GM06990 (cell line): ENCODE results near the gene NEB.

ENCODE experiments used
- DNase-seq: peaks from one replicate; pipeline ENCODE4 v3.0.0-alpha.2; 2011; ENCODE audit not compliant: insufficient read length; ENCODE audit errors: extremely low read depth
- H3K27me3 ChIP-seq: replicated peaks from 2 replicates; pipeline ENCODE4 v1.6.0; 2011; ENCODE audit warnings: low read length; ENCODE audit not compliant: control insufficient read depth, insufficient read depth
- H3K36me3 ChIP-seq: 2 replicates; pipeline ENCODE4 v1.5.1; 2011; ENCODE audit warnings: low read length; ENCODE audit not compliant: control insufficient read depth, insufficient read depth
- H3K4me3 ChIP-seq: replicated peaks from 2 replicates; pipeline ENCODE4 v1.5.1; 2011; ENCODE audit warnings: low read depth, mild to moderate bottlenecking, control low read depth, low read length
- CTCF ChIP-seq: IDR thresholded peaks from 2 replicates; pipeline ENCODE4 v1.5.1; 2011; ENCODE audit warnings: low read length, control low read depth, mild to moderate bottlenecking, inconsistent platforms; ENCODE audit not compliant: insufficient read depth, poor library complexity, severe bottlenecking

The NEB gene

GRCh38 chr2:151688719-151689118, 45.6 kb downstream of the NEB start:
- TF ChIP-seq CTCF, result no peak
- DNase-seq, result no peak
- Histone ChIP-seq H3K27me3 (no peaks in the 10 kb centered on the region), H3K4me3 (no peak overlapping the region), H3K36me3 (no peaks in the 10 kb centered on the region)

- Histone ChIP-seq H3K4me3 (no peak overlapping the region), H3K36me3 (no peaks in the 10 kb centered on the region), H3K27me3 (no peaks in the 10 kb centered on the region)
- DNase-seq, result no peak
- TF ChIP-seq CTCF, result no peak
These were observed 51.7 kb downstream of the NEB start for GRCh38 chr2:151682459-151683003.

GRCh38 chr2:151681051-151681450, 53.2 kb downstream of the NEB start:
- Histone ChIP-seq H3K4me3 (no peak overlapping the region), H3K36me3 (no peaks in the 10 kb centered on the region), H3K27me3 (no peaks in the 10 kb centered on the region)
- no peak for DNase-seq
- TF ChIP-seq CTCF, result no peak

- no peak for DNase-seq
- no peak for TF ChIP-seq CTCF
- H3K36me3 ChIP-seq, result no peaks in the 10 kb centered on the region
- no peak overlapping the region for H3K4me3 ChIP-seq
- no peaks in the 10 kb centered on the region for H3K27me3 ChIP-seq
These were observed 54.3 kb downstream of the NEB start for GRCh38 chr2:151679994-151680393.

- no peak for DNase-seq
- Histone ChIP-seq H3K4me3 (no peak overlapping the region), H3K27me3 (no peaks in the 10 kb centered on the region), H3K36me3 (no peaks in the 10 kb centered on the region)
- TF ChIP-seq CTCF, result no peak
These were observed 55.4 kb downstream of the NEB start for GRCh38 chr2:151678849-151679248.

- Histone ChIP-seq H3K27me3 (no peaks in the 10 kb centered on the region), H3K4me3 (no peak overlapping the region), H3K36me3 (no peaks in the 10 kb centered on the region)
- no peak for TF ChIP-seq CTCF
- no peak for DNase-seq
These were observed 61.3 kb downstream of the NEB start for GRCh38 chr2:151673016-151673415.
